ENCODE measurements around the gene USP48.

GRCh38 chr1:21649315-21649714, 133.6 kb downstream of the USP48 start:
- TF ChIP-seq CHD2 (IDR thresholded peaks at IDR 0.05; ENCODE audit: low read length) (no peak), CTCF (IDR thresholded peaks at IDR 0.05; ENCODE audit: control extremely low read depth in 1 of 3, insufficient read depth in 1 of 3, low read depth in 1 of 3, low read length in 3 of 3) (no peak), EP300 (IDR thresholded peaks at IDR 0.05; ENCODE audit: borderline replicate concordance in 1 of 2, low read depth in 2 of 2, low read length in 2 of 2) (no peak), CEBPB (IDR thresholded peaks at IDR 0.05; ENCODE audit: low read depth, low read length) (no peak), JUND (IDR thresholded peaks at IDR 0.05; ENCODE audit: low read length) (no peak), SIN3A (conservative IDR thresholded peaks at IDR 0.05 in 1 of 2, IDR thresholded peaks at IDR 0.05 in 1 of 2; ENCODE audit: low read depth in 1 of 2, low read length in 2 of 2) (no peak), EZH2 (IDR thresholded peaks at IDR 0.05; ENCODE audit: low read depth, low read length, severe bottlenecking) (no peak), CREB1 (IDR thresholded peaks at IDR 0.05) (no peak), TAF1 (IDR thresholded peaks at IDR 0.05; ENCODE audit: low read depth, low read length) (no peak), SP1 (IDR thresholded peaks at IDR 0.05; ENCODE audit: low read depth, low read length) (no peak), HDAC6 (IDR thresholded peaks at IDR 0.05; ENCODE audit: low read depth, low read length) (no peak), POLR2A (IDR thresholded peaks at IDR 0.05; ENCODE audit: control extremely low read depth in 1 of 2, low read depth in 2 of 2, low read length in 2 of 2) (no peak), GTF2F1 (IDR thresholded peaks at IDR 0.05; ENCODE audit: borderline replicate concordance, low read depth, low read length) (no peak)
